HG02610 (cell line): ENCODE data around the gene ADAM8.
A peak's percentile ranks its signal among the peaks of the same experiment; 100 is the strongest.

Experiments used
- ATAC-seq: cut with Tn5 transposase; IDR thresholded peaks from one replicate; pipeline ENCODE4 v1.9.1; 2021; ENCODE audit warnings: mild to moderate bottlenecking, moderate library complexity; ENCODE audit not compliant: unreplicated experiment

ADAM8 gene

GRCh38 chr10:133282846-133283390, 6.2 kb upstream of the ADAM8 start:
- no peak for ATAC-seq

- ATAC-seq = no peak
Measured at GRCh38 chr10:133281628-133282372, 5.1 kb upstream of the ADAM8 start.

- no peak for ATAC-seq
Measured at GRCh38 chr10:133281084-133281483, 4.4 kb upstream of the ADAM8 start.

- ATAC-seq = no peak
Measured at GRCh38 chr10:133280391-133281059, 3.9 kb upstream of the ADAM8 start.

GRCh38 chr10:133279326-133280226, 2.9 kb upstream of the ADAM8 start:
- ATAC-seq = no peak

- peak; percentile 37 for ATAC-seq
Measured at GRCh38 chr10:133278577-133279265, 2.1 kb upstream of the ADAM8 start.

- ATAC-seq = no peak
Measured at GRCh38 chr10:133277993-133278576, 1.4 kb upstream of the ADAM8 start.

- no peak for ATAC-seq
Measured at GRCh38 chr10:133277277-133277992, 767 bp upstream of the ADAM8 start.

- no peak for ATAC-seq
Measured at GRCh38 chr10:133276100-133276434, 601 bp downstream of the ADAM8 start.

GRCh38 chr10:133275684-133276092, 980 bp downstream of the ADAM8 start:
- ATAC-seq = peak; percentile 21

GRCh38 chr10:133274751-133275683, 1.7 kb downstream of the ADAM8 start:
- peak; percentile 49 for ATAC-seq

GRCh38 chr10:133273534-133274143, 3.0 kb downstream of the ADAM8 start:
- no peak for ATAC-seq

- ATAC-seq = no peak
Measured at GRCh38 chr10:133272964-133273420, 3.7 kb downstream of the ADAM8 start.

- ATAC-seq = no peak
Measured at GRCh38 chr10:133272301-133272963, 4.2 kb downstream of the ADAM8 start.

GRCh38 chr10:133271521-133272300, 5.0 kb downstream of the ADAM8 start:
- ATAC-seq = no peak

- ATAC-seq = no peak
Measured at GRCh38 chr10:133270773-133271297, 5.8 kb downstream of the ADAM8 start.
